ENCODE results near the gene NFU1. TPM values are rescaled to one million over a fixed set of nuclear protein-coding genes. Genes with fewer than 3 reads are reported as not detected.

The NFU1 gene
- total RNA-seq, 2 experiments from 2014 or later = 15.4 to 30.5 TPM

DNA sequence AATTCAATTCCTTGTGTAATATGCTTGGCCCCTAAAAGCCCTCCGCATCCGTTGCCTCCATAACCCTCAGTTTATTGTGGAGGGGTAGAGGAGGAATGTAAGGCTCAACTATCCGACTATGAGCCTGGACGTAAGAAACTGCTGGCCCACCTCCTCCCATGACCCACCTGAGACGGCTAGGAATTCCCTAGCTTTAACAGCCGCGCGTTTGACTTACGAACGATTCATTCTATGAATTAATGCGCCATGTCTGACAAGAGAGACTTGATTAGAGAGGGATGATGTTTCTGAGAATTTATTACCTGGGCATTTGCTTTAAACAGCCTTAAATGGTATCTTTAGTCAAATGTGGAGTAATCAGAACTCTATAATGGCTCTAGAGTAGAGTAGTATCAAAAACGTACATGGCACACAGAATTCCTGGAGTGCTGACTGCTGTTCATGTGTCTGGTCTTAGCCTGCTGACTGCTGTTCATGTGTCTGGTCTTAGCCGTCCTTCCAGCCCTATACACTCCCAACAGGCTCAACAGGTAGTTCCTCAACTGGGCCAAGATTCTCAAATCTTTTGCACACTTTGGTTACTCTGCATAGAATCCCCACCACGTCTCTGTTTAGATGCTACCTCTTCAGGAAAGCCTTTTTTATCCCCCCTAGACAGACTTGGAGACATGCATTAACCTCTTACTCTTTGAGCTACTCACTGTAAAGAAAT is 49.3 kb downstream of the NFU1 start:
- intact Hi-C loops (cut with micrococcal nuclease; ENCODE audit: unreplicated experiment) = loop anchor here (1.0 to 2.0 kb wide), 2 partner anchors 49 to 255 kb away; partner anchors contain the start of genes AAK1 and NFU1
- CTCF ChIA-PET (ENCODE audit: unreplicated experiment) = interaction anchor here (0.5 kb wide), 1 partner anchor 645 kb away, joined by 3 read pairs; no protein-coding TSS in a partner anchor
- H3K27ac ChIP-seq (ENCODE audit: low read depth, low read length, poor library complexity, severe bottlenecking) = no peak overlapping the region
- DNase-seq (ENCODE audit: low spot score) = no peak
- peaks cover 21% of the 10 kb centered on the region for H3K4me1 ChIP-seq (ENCODE audit: insufficient read depth, low read length, poor library complexity, severe bottlenecking)
- peaks cover 39% of the 10 kb centered on the region for H3K79me2 ChIP-seq (ENCODE audit: insufficient read depth, low read depth, low read length)
- peak overlapping the region; percentile 87 for H2AFZ ChIP-seq (ENCODE audit: low read length)
- peak overlapping the region; percentile 88 for H3K4me2 ChIP-seq (ENCODE audit: low read length)
- POLR2A ChIA-PET = interaction anchor here (0.6 to 0.9 kb wide), 2 partner anchors 44 to 49 kb away, joined by 3 read pairs; partner anchors contain the start of gene NFU1
- no peaks in the 10 kb centered on the region; the same call in 1 of the 2 replicates for H3K36me3 ChIP-seq (ENCODE audit: insufficient read depth, low read length)
- TF ChIP-seq, protein P1, sequence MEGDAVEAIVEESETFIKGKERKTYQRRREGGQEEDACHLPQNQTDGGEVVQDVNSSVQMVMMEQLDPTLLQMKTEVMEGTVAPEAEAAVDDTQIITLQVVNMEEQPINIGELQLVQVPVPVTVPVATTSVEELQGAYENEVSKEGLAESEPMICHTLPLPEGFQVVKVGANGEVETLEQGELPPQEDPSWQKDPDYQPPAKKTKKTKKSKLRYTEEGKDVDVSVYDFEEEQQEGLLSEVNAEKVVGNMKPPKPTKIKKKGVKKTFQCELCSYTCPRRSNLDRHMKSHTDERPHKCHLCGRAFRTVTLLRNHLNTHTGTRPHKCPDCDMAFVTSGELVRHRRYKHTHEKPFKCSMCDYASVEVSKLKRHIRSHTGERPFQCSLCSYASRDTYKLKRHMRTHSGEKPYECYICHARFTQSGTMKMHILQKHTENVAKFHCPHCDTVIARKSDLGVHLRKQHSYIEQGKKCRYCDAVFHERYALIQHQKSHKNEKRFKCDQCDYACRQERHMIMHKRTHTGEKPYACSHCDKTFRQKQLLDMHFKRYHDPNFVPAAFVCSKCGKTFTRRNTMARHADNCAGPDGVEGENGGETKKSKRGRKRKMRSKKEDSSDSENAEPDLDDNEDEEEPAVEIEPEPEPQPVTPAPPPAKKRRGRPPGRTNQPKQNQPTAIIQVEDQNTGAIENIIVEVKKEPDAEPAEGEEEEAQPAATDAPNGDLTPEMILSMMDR (conservative IDR thresholded peaks at IDR 0.05; ENCODE audit: low read length) = no peak
- no peak for TF ChIP-seq EZH2phosphoT487 (IDR thresholded peaks at IDR 0.05; ENCODE audit: borderline replicate concordance, low read depth, low read length)
- H3K9me3 ChIP-seq (ENCODE audit: low read length) = no peaks in the 10 kb centered on the region
- H3K9me2 ChIP-seq (ENCODE audit: insufficient read depth, low read length) = no peaks in the 10 kb centered on the region
- peak overlapping the region; percentile 90 for H3K4me3 ChIP-seq (ENCODE audit: low read depth, low read length, poor library complexity, severe bottlenecking)
- BruUV-seq (replicated peaks) = TSS peak; percentile 94
- H4K20me1 ChIP-seq (ENCODE audit: insufficient read depth, low read length) = 0 out of 2 replicates have a peak, but pooled peaks cover 4% of the 10 kb centered on the region

DNA sequence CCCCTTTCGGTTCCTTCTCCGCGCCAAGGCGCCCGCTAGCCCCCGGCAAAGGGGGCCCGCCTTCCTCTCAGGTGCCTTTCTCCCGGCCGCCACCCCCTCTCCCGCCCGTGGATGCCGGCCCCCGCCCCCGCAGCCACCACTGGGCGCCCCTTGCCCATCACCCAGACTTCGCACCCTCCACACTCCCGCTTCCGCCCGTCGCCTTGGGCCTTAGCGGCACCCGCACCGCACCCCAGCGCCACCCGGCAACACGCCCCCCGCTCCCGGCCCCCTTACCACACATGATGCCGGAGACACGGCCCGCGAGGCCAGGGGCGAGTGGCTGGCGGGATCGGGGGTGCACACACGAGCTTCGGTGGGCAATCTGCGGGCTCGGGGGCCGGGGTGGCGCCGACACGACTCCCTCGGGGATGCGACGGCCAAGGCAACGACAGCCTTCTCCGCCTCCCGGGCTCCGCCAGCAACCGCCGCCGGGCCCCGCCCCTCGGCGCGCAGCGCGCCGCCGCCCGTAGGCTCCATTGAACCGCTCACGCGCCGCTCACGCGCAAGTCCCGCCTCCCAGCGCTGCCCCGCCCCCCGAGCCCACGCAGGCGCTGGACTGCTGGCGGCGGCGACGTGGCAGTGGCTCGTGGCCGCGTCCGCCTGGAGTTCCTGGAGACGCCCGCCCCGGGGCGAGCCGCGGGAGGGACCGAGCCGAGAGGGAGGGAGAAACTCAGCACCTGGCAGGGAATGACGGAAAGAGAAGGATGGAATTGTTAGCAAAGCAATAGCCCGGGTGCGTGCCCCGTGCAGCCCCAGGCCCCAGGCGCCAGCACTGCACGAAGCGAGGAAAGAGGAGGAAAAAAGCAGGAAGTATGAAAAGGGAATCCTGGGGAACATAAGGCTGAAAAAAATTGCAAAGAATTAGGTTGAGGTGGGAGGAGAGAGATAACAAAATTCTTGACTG is 50.2 kb downstream of the NFU1 start, which contains the start of gene GFPT1:
TSS of gene GFPT1 (minus strand) at position 439 of the 946 bp plus-strand sequence. CDS start at position 283, 156 bp downstream.
- H2AFZ ChIP-seq (ENCODE audit: low read length) = peak within 1 kb of the TSS; percentile 87
- H4K20me1 ChIP-seq (ENCODE audit: insufficient read depth, low read length) = 0 out of 2 replicates have a peak, but pooled peaks cover 7% of the 10 kb centered on the region
- ChIA-PET CTCF (ENCODE audit: unreplicated experiment) (no interaction called here), POLR2A (interaction anchor here (0.8 to 2.1 kb wide), 3 partner anchors 11 to 50 kb away, joined by 3 to 11 read pairs (median 3); partner anchors contain the start of gene NFU1)
- intact Hi-C loops (cut with micrococcal nuclease; ENCODE audit: unreplicated experiment) = loop anchor here (1.0 to 2.0 kb wide), 2 partner anchors 50 to 256 kb away; partner anchors contain the start of genes AAK1 and NFU1
- peak; percentile 92 for DNase-seq (ENCODE audit: low spot score)
- H3K79me2 ChIP-seq (ENCODE audit: insufficient read depth, low read depth, low read length) = peaks cover 48% of the 10 kb centered on the region
- peak within 1 kb of the TSS; percentile 97 for H3K4me2 ChIP-seq (ENCODE audit: low read length)
- no peaks in the 10 kb centered on the region for H3K9me3 ChIP-seq (ENCODE audit: low read length)
- H3K4me3 ChIP-seq (ENCODE audit: low read depth, low read length, poor library complexity, severe bottlenecking) = peak within 1 kb of the TSS; percentile 90
- H3K27ac ChIP-seq (ENCODE audit: low read depth, low read length, poor library complexity, severe bottlenecking) = peak within 1 kb of the TSS; percentile 48
- no TSS peak for BruUV-seq (replicated peaks)
- no peaks in the 10 kb centered on the region for H3K9me2 ChIP-seq (ENCODE audit: insufficient read depth, low read length)
- H3K36me3 ChIP-seq (ENCODE audit: insufficient read depth, low read length) = no peaks in the 10 kb centered on the region; the same call in 1 of the 2 replicates
- TF ChIP-seq, protein P1 (conservative IDR thresholded peaks at IDR 0.05; ENCODE audit: low read length) = no peak
- no peak for TF ChIP-seq EZH2phosphoT487 (IDR thresholded peaks at IDR 0.05; ENCODE audit: borderline replicate concordance, low read depth, low read length)
- peaks cover 21% of the 10 kb centered on the region for H3K4me1 ChIP-seq (ENCODE audit: insufficient read depth, low read length, poor library complexity, severe bottlenecking)

All from OCI-LY7 (cell line).